Fibroblast of lung (primary cell): Measurements from ENCODE around the gene KRTAP10-12. TPM values are rescaled to one million over a fixed set of nuclear protein-coding genes. Genes with fewer than 3 reads are reported as not detected.

Source experiments
- DNase-seq, 2 donors: peaks; one replicate each; pipeline versions ENCODE4 v3.0.0 to v3.0.0-alpha.2; 2010; ENCODE audit warnings: low read depth in 2 of 2
- H2AFZ ChIP-seq: 2 replicates; pipeline ENCODE4 v1.5.1; 2012; ENCODE audit warnings: low read length, control low read depth, inconsistent platforms
- H3K27ac ChIP-seq: 2 replicates; pipeline ENCODE4 v1.5.1; 2011; ENCODE audit warnings: low read length, control low read depth; ENCODE audit not compliant: insufficient read depth
- H3K27me3 ChIP-seq: 2 replicates; pipeline ENCODE4 v1.5.1; 2011; ENCODE audit warnings: mild to moderate bottlenecking, low read length; ENCODE audit not compliant: control insufficient read depth, insufficient read depth
- H3K36me3 ChIP-seq: 2 replicates; pipeline ENCODE4 v1.5.1; 2011; ENCODE audit warnings: low read length; ENCODE audit not compliant: control insufficient read depth, insufficient read depth
- H3K4me1 ChIP-seq: 2 replicates; pipeline ENCODE4 v1.5.1; 2011; ENCODE audit warnings: low read length; ENCODE audit not compliant: control insufficient read depth, insufficient read depth; ENCODE audit errors: extremely low read depth
- H3K4me2 ChIP-seq: 2 replicates; pipeline ENCODE4 v1.5.1; 2011; ENCODE audit warnings: low read length, control low read depth; ENCODE audit not compliant: insufficient read depth; ENCODE audit errors: extremely low read depth
- H3K4me3 ChIP-seq, 4 experiments: fragments of 200-600 bp in 1 of 4; sonication (generic) in 1 of 4; replicated peaks in 1 of 4; 2 replicates each; pipeline ENCODE4 v1.5.1; 2011 to 2016; ENCODE audit warnings: low read length in 4 of 4, low read depth in 3 of 4, mild to moderate bottlenecking in 3 of 4, control low read depth in 2 of 4, inconsistent platforms in 1 of 4, mixed read lengths in 1 of 4; ENCODE audit not compliant: insufficient read depth in 1 of 4; ENCODE audit errors: control extremely low read depth in 1 of 4
- H3K79me2 ChIP-seq: 2 replicates; pipeline ENCODE4 v1.5.1; 2012; ENCODE audit warnings: mild to moderate bottlenecking, low read length, inconsistent platforms; ENCODE audit not compliant: control insufficient read depth, insufficient read depth
- H3K9ac ChIP-seq: 2 replicates; pipeline ENCODE4 v1.5.1; 2011; ENCODE audit warnings: mild to moderate bottlenecking, low read length, control low read depth; ENCODE audit not compliant: insufficient read depth
- H3K9me3 ChIP-seq: 2 replicates; pipeline ENCODE4 v1.5.1; 2012; ENCODE audit warnings: low read depth, low read length; ENCODE audit not compliant: control insufficient read depth, insufficient read depth
- H4K20me1 ChIP-seq: 2 replicates; pipeline ENCODE4 v1.5.1; 2011; ENCODE audit warnings: low read length; ENCODE audit not compliant: control insufficient read depth, insufficient read depth; ENCODE audit errors: extremely low read depth
- CTCF ChIP-seq, 2 donors: IDR thresholded peaks in 1 of 2; conservative IDR thresholded peaks in 1 of 2; 1 replicate in 1 of 2; 2 replicates in 1 of 2; pipeline ENCODE4 v1.5.1; 2011 to 2012; ENCODE audit warnings: low read length in 2 of 2, control low read depth in 1 of 2, inconsistent platforms in 1 of 2, low read depth in 1 of 2, mild to moderate bottlenecking in 1 of 2
- EZH2 ChIP-seq: IDR thresholded peaks from 2 replicates; pipeline ENCODE4 v1.5.1; 2012; ENCODE audit warnings: low read length, control low read depth, mild to moderate bottlenecking; ENCODE audit errors: missing control alignments
- polyA plus RNA-seq, 2 donors: library from polyadenylated mRNA; depleted of rRNA in 1 of 2; stranded (reverse) in 1 of 2; unstranded in 1 of 2; fragments of >200 nt; gene quantifications; 2 replicates each; pipeline ENCODE4 v1.2.1, GENCODE V29; 2011 to 2012; ENCODE audit warnings: missing spikeins in 1 of 2
- total RNA-seq: library from RNA; depleted of rRNA; stranded (reverse); fragments of >200 nt; gene quantifications from 2 replicates; pipeline ENCODE4 v1.2.1, GENCODE V29; 2014

The KRTAP10-12 gene
- total and polyA plus RNA-seq, 2 donors (not counting 1 experiment from before 2014, with no cell fraction given): not detected

- H2AFZ ChIP-seq: no peak overlapping the region
- no peak overlapping the region for H3K4me2 ChIP-seq
- H3K27ac ChIP-seq: no peak overlapping the region
- H3K27me3 ChIP-seq: no peaks in the 10 kb centered on the region
- no peak overlapping the region for H3K4me3 ChIP-seq
- no peaks in the 10 kb centered on the region for H3K4me1 ChIP-seq
- no peak for DNase-seq
- no peaks in the 10 kb centered on the region for H4K20me1 ChIP-seq
- H3K9me3 ChIP-seq: no peaks in the 10 kb centered on the region
- no peaks in the 10 kb centered on the region for H3K79me2 ChIP-seq
- no peaks in the 10 kb centered on the region for H3K36me3 ChIP-seq
- no peak overlapping the region for H3K9ac ChIP-seq
- TF ChIP-seq CTCF (conservative IDR thresholded peaks at IDR 0.05 in 1 of 2, IDR thresholded peaks at IDR 0.05 in 1 of 2; ENCODE audit: low read depth in 1 of 2, low read length in 2 of 2) (no peak), EZH2 (no peak)
Measured at GRCh38 chr21:44653123-44653522, 43.8 kb upstream of the KRTAP10-12 start.

- Histone ChIP-seq H3K4me1 (no peaks in the 10 kb centered on the region), H4K20me1 (no peaks in the 10 kb centered on the region), H3K9me3 (no peaks in the 10 kb centered on the region), H3K27me3 (no peaks in the 10 kb centered on the region), H3K4me3 (no peak overlapping the region), H3K79me2 (no peaks in the 10 kb centered on the region), H3K27ac (no peak overlapping the region), H3K36me3 (no peaks in the 10 kb centered on the region), H3K4me2 (no peak overlapping the region), H2AFZ (no peak overlapping the region), H3K9ac (no peak overlapping the region)
- no peak for DNase-seq
- TF ChIP-seq CTCF (conservative IDR thresholded peaks at IDR 0.05 in 1 of 2, IDR thresholded peaks at IDR 0.05 in 1 of 2; ENCODE audit: low read depth in 1 of 2, low read length in 2 of 2) (no peak), EZH2 (no peak)
Measured at GRCh38 chr21:44653656-44654575, 43.1 kb upstream of the KRTAP10-12 start.

- Histone ChIP-seq H3K4me1 (no peaks in the 10 kb centered on the region), H3K9me3 (no peaks in the 10 kb centered on the region), H3K36me3 (no peaks in the 10 kb centered on the region), H3K27ac (no peak within 1 kb of the TSS), H3K4me2 (no peak within 1 kb of the TSS), H3K79me2 (no peaks in the 10 kb centered on the region), H3K9ac (no peak within 1 kb of the TSS), H2AFZ (no peak within 1 kb of the TSS), H3K27me3 (no peaks in the 10 kb centered on the region), H4K20me1 (no peaks in the 10 kb centered on the region), H3K4me3 (no peak within 1 kb of the TSS)
- TF ChIP-seq EZH2: no peak
- no peak for TF ChIP-seq CTCF (conservative IDR thresholded peaks at IDR 0.05 in 1 of 2, IDR thresholded peaks at IDR 0.05 in 1 of 2; ENCODE audit: low read depth in 1 of 2, low read length in 2 of 2)
- DNase-seq: no peak
Measured at GRCh38 chr21:44654576-44655175, 42.3 kb upstream of the KRTAP10-12 start, which contains the start of gene KRTAP12-4. Gene KRTAP12-4, minus strand, starts transcription at chr21:44654659. Its CDS starts 45 bp downstream, at chr21:44654614.
